Activated CD8-positive, alpha-beta memory T cell treated with anti-CD3 and anti-CD28 coated beads for 36 hours (primary cell): ENCODE data around the gene KCNJ13. TPM values are rescaled to one million over a fixed set of nuclear protein-coding genes. Genes with fewer than 3 reads are reported as not detected.
"Not testable (repeated sequence)": the region's sequence is repeated elsewhere in the genome, so short reads cannot be mapped to it uniquely, and the experiment has no call there.

ENCODE experiments used
- CTCF ChIA-PET: fragments of 350-600 bp; sonication (Branson Sonifier 250); formaldehyde crosslinking; loops from one replicate; lab custom pipeline; 2021; ENCODE audit warnings: antibody characterized with exemption; lab: Charles Lee
- POLR2A ChIA-PET: fragments of 350-600 bp; sonication (Branson Sonifier 250); formaldehyde crosslinking; loops from one replicate; lab custom pipeline; 2021; ENCODE audit warnings: antibody characterized with exemption; lab: Charles Lee
- total RNA-seq, 2 experiments: library from RNA; stranded (reverse); gene quantifications; one replicate each; pipeline ENCODE4 v1.2.3, GENCODE V29; 2021

The KCNJ13 gene
- total RNA-seq, 2 experiments from 2014 or later, result not detected

DNA sequence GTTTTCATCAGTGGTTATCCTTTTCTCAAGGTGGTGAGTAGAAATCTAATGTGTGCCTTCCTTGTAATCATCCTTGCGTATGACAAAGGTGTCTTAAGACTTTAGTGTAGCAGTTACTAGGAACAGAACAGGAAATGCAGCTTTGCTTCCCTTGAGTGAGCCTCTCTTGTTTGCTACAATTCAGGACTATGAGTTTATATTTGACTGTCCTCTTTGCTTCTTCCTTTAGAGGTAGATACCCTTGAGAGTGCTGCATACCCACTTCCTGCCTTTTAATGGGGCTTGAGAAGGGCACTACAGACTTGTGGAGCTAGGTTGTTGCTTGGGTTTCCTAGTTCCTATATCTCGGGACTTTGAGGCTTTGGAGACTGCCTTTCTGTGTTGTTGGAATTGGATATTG is 3.8 kb downstream of the KCNJ13 start:
- ChIA-PET POLR2A (no interaction called here), CTCF (no interaction called here)

DNA sequence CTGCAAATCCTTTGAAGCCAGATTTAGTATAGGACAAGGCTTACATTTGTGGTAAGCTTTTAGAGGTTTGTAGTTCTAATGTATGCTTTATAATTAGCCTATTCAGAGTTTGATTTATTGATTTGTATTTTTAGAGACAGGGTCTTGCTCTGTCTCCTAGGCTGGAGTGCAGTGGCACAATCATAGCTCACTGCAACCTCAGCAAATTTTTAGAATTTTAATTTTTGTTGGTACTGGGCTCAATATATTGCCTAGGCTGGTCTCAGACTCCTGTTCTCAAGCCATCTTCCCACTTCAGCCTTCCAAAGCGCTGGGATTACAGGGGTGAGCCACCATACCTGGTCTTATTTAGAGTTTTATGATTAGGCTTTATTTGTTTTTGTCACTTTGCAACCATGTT is 4.5 kb downstream of the KCNJ13 start:
- POLR2A ChIA-PET, result no interaction called here

DNA sequence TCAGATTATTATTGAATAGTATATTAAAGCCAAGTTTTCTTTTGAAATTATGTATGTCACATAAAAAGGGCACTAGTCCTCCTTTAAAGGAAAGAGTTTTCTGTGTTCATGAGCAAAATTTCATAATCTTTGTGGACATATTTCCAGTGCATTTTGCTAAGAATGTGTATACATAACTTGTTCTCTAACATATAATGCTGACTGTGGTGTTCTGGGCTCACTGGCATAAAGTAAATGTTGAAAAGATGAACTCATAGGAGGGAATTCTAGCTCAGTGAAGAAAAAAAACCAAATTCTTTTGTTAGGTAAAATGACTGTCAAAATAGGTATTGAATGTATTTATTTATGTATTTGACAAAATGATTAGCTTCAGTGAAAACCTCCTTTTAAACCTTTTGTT is 6.2 kb downstream of the KCNJ13 start:
- ChIA-PET CTCF (interaction anchor here (0.6 kb wide), 1 partner anchor 844 kb away, joined by 3 read pairs; the partner anchor contains the start of gene NPPC), POLR2A (no interaction called here)

More for the DNA sequence above, 4.5 kb downstream of the KCNJ13 start:
- CTCF ChIA-PET, result no interaction called here

DNA sequence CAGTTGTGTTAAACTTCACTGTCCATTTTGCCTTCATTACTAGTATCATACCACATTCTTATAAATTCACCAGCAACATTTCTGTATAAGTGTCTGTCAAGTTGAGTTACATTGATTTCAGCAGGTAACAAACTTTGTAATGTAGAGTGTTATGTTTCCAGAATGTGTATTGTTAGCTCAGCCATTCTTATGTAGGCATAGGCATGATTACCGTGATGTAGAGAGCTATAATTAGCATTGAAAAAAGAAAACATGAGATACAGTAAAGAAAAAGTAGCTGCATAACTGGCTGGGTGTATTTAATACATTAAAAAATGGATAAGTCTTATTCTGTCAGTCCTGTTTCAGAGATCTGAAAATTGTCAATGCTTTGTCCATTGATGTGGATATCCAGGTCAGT is 8.5 kb downstream of the KCNJ13 start:
- ChIA-PET POLR2A (no interaction called here), CTCF (interaction anchor here (0.6 kb wide), 2 partner anchors 289 to 1753 kb away, joined by 3 to 4 read pairs; no protein-coding TSS in a partner anchor)

- ChIA-PET POLR2A (no interaction called here), CTCF (no interaction called here)
Observed at GRCh38 chr2:232761301-232761907, 15.0 kb downstream of the KCNJ13 start.

- ChIA-PET CTCF (interaction anchor here (0.6 to 1.6 kb wide), 3 partner anchors 11 to 349 kb away, joined by 3 to 6 read pairs (median 5); no protein-coding TSS in a partner anchor), POLR2A (interaction anchor here (0.5 to 0.7 kb wide), 3 partner anchors 325 to 1004 kb away, joined by 6 to 11 read pairs (median 8); no protein-coding TSS in a partner anchor)
Observed at GRCh38 chr2:232757905-232758304, 18.5 kb downstream of the KCNJ13 start.

DNA sequence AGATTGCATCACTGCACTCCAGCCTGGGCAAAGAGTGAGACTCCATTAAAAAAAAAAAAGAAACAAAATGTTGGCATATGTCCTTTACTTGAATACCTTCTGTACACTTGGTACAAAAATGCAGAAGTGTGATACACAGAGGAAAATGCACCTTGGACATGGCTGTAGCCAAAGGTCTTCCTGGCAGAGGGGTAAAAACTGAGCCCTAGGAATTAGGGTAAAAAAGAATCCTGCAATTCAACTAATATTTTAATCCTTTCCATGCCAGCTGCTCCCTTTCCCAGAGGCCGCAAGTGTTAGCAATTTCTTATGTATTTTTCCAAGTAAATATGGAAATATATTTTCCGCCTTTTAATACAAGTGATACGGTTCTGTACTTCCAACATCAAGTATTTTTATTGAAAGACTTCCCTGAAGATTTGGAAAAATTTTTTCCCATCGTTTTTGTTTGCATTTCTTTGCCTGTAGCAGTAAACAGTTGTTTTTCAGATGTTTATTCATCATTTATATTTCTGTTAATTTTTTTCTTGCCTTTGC is 26.2 kb downstream of the KCNJ13 start:
- ChIA-PET CTCF (no interaction called here), POLR2A (no interaction called here)

- ChIA-PET CTCF (no interaction called here), POLR2A (no interaction called here)
Observed at GRCh38 chr2:232749331-232749730, 27.0 kb downstream of the KCNJ13 start.

- CTCF ChIA-PET, result interaction anchor here (1.9 kb wide), 1 partner anchor 15 kb away, joined by 4 read pairs; no protein-coding TSS in a partner anchor
- POLR2A ChIA-PET, result no interaction called here
Observed at GRCh38 chr2:232748038-232748437, 28.3 kb downstream of the KCNJ13 start.

- ChIA-PET CTCF (no interaction called here), POLR2A (interaction anchor here (0.7 kb wide), 1 partner anchor 198 kb away, joined by 5 read pairs; no protein-coding TSS in a partner anchor)
Observed at GRCh38 chr2:232744963-232745362, 31.4 kb downstream of the KCNJ13 start.

DNA sequence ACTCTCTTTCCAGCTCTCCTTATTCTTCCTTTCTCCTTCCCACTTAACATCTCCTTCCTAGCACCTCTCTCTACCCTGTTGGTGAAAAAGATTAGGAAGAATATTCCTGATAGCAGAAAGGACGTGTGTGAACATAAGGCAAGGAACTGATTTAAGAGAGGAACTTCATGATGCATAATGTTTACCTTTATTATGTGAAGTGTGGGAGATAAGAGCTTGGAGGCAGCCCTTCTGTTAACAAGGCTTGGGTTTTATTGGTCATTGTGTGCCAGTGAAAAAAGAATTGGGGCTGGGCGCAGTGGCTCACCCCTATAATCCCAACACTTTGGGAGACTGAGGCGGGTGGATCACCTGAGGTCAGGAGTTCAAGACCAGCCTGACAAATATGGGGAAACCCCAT is 34.4 kb downstream of the KCNJ13 start:
- POLR2A ChIA-PET, result no interaction called here
- CTCF ChIA-PET, result no interaction called here

GRCh38 chr2:232741294-232741693 is 35.1 kb downstream of the KCNJ13 start:
- CTCF ChIA-PET, result no interaction called here
- POLR2A ChIA-PET, result no interaction called here

- ChIA-PET CTCF (no interaction called here), POLR2A (no interaction called here)
Observed at GRCh38 chr2:232731470-232731869, 44.9 kb downstream of the KCNJ13 start.

DNA sequence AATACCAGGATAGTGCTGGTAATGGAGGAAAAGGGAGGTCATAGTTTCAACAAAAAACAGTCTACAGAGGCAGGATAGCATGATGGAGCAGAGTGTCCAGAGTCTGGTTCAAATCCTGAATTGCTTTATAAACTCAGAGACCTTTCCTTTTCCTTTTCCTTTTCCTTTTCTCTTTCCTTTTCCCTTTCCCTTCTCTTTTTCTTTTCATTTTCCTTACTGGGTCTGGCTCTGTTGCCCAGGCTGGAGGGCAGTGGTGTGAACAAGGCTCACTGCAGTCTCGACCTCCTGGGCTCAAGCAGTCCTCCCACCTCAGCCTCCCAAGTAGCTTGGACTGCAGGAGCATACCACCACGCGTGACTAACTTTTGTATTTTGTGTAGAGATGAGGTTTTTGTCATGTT is 47.6 kb downstream of the KCNJ13 start:
- POLR2A ChIA-PET, result no interaction called here

DNA sequence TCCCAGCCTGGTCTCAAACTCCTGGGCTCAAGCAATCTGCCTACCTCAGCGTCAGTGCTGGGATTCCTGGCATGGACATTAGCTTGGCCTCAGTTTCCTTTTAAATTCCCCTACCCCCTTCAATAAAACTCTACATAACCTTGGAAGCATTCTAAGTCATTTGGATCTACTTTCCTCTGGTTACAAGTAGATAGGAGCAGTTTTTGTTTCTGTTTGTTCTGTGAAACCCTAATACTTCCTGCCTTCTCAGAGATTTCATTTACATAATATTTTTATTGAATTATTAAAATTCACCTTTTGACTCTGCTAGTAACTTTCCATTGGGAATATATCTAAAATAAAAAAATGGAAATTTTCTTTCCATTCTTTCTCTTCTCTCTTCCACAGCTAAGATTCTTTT is 53.3 kb downstream of the KCNJ13 start:
- ChIA-PET CTCF (no interaction called here), POLR2A (interaction anchor here (0.6 kb wide), 1 partner anchor 511 kb away, joined by 10 read pairs; no protein-coding TSS in a partner anchor)

More for the DNA sequence above, 47.6 kb downstream of the KCNJ13 start:
- CTCF ChIA-PET, result no interaction called here

- ChIA-PET POLR2A (no interaction called here), CTCF (no interaction called here)
Observed at GRCh38 chr2:232721882-232722281, 54.5 kb downstream of the KCNJ13 start.

DNA sequence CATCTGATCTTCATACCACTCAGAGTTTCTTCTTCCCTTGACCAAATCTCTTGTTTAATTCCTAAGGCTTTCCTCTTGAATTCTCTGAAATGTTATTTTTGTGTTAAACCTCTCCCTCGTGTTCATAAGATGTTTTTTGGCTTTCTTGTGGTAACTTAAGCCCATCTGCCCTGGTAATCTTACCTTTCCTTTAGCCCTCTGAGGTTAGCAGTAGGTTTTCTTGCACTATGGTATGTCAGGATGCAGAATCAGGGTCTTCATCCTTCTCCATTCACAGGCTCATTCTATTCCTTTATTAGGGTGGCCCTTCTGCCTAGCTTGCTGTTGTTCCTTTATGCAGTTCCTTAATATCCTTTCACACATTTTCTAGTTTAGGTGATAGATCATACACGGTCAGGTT is 55.1 kb downstream of the KCNJ13 start:
- ChIA-PET POLR2A (no interaction called here), CTCF (no interaction called here)

- CTCF ChIA-PET, POLR2A ChIA-PET: not testable (repeated sequence)
Observed at GRCh38 chr2:232720056-232720455, 56.3 kb downstream of the KCNJ13 start.
